Measurements from ENCODE around the gene RAE1. TPM values are rescaled to one million over a fixed set of nuclear protein-coding genes. Genes with fewer than 3 reads are reported as not detected.

RAE1 gene
- total RNA-seq, 1 experiment from 2014 or later: 53.1 TPM

DNA sequence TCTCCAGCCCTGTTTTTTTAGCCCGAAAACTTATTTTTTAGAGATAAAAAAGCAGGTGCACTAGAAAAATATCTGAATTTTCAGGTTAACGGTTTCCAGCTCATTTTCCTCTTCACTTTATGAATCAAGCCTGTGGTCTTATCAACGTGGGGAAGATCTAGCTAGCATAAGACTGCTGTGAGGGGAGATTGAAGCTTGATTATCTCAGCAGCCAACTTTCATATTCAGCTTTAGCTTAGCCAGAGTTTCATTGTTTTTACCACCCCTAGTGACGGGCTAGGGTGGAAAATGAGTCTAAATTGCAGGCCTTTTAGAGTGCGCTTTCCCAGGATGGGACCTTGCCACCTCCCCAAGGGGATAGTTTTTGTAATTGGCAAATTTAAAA lies 28.2 kb downstream of the RAE1 start:
- Histone ChIP-seq H2BK120ac (ENCODE audit: low read depth, low read length, poor library complexity, severe bottlenecking) (no peak overlapping the region), H2AFZ (ENCODE audit: low read length) (no peak overlapping the region), H2BK5ac (ENCODE audit: insufficient read length, low read length) (no peak overlapping the region), H3K4me2 (ENCODE audit: insufficient read depth, insufficient read length, low read length) (no peak overlapping the region), H3K9ac (ENCODE audit: extremely low read depth, insufficient read length, low read length) (no peak overlapping the region), H3K23ac (ENCODE audit: insufficient read length, low read depth, low read length) (no peak overlapping the region), H3K4me1 (ENCODE audit: insufficient read depth, low read length) (no peaks in the 10 kb centered on the region), H4K8ac (replicated peaks; ENCODE audit: insufficient read length, low read depth, low read length) (no peak overlapping the region), H3K23me2 (ENCODE audit: insufficient read length, low read depth, low read length, poor library complexity, severe bottlenecking) (no peaks in the 10 kb centered on the region), H2BK15ac (ENCODE audit: low read depth, low read length) (no peak overlapping the region), H3K14ac (ENCODE audit: insufficient read depth, low read length) (no peak overlapping the region), H3K9me3 (ENCODE audit: control insufficient read depth, low read depth, low read length) (no peaks in the 10 kb centered on the region), H4K20me1 (ENCODE audit: control insufficient read depth, insufficient read depth, insufficient read length) (no peaks in the 10 kb centered on the region), H4K5ac (ENCODE audit: insufficient read length, low read depth, low read length) (no peak overlapping the region), H2BK12ac (ENCODE audit: insufficient read length, low read depth, low read length) (no peak overlapping the region), H3K27me3 (ENCODE audit: insufficient read depth, low read length) (no peaks in the 10 kb centered on the region), H3K56ac (ENCODE audit: insufficient read length, low read depth, low read length) (no peak overlapping the region), H3K4ac (ENCODE audit: low read depth, low read length) (no peak overlapping the region), H2AK5ac (ENCODE audit: insufficient read length, low read length) (no peak overlapping the region), H3T11ph (ENCODE audit: low read length) (no peak overlapping the region), H3K18ac (ENCODE audit: insufficient read length, low read depth, low read length) (no peak overlapping the region), H3K27ac (ENCODE audit: insufficient read length, low read depth, low read length) (no peak overlapping the region), H4K91ac (ENCODE audit: insufficient read length, low read depth, low read length) (no peak overlapping the region), H3K79me2 (ENCODE audit: insufficient read depth, low read length) (no peaks in the 10 kb centered on the region), H2BK20ac (ENCODE audit: low read depth, low read length, poor library complexity, severe bottlenecking) (no peak overlapping the region), H3K79me1 (ENCODE audit: insufficient read depth, low read depth, low read length, poor library complexity, severe bottlenecking) (no peaks in the 10 kb centered on the region)
- TF ChIP-seq, protein P1, sequence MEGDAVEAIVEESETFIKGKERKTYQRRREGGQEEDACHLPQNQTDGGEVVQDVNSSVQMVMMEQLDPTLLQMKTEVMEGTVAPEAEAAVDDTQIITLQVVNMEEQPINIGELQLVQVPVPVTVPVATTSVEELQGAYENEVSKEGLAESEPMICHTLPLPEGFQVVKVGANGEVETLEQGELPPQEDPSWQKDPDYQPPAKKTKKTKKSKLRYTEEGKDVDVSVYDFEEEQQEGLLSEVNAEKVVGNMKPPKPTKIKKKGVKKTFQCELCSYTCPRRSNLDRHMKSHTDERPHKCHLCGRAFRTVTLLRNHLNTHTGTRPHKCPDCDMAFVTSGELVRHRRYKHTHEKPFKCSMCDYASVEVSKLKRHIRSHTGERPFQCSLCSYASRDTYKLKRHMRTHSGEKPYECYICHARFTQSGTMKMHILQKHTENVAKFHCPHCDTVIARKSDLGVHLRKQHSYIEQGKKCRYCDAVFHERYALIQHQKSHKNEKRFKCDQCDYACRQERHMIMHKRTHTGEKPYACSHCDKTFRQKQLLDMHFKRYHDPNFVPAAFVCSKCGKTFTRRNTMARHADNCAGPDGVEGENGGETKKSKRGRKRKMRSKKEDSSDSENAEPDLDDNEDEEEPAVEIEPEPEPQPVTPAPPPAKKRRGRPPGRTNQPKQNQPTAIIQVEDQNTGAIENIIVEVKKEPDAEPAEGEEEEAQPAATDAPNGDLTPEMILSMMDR (conservative IDR thresholded peaks at IDR 0.05): no peak
- Mint-ChIP-seq H3K4me1 (peaks cover 7 to 17% of the 10 kb centered on the region in 2 experiments), H3K27ac (no peak overlapping the region), H3K9me3 (no peaks in the 10 kb centered on the region), H3K27me3 (ENCODE audit: low read depth) (no peaks in the 10 kb centered on the region), H3K4me3 (no peak overlapping the region), H3K36me3 (ENCODE audit: insufficient read depth in 1 of 3, low read depth in 3 of 3) (peaks cover 29 to 57% (median 48%) of the 10 kb centered on the region in 3 experiments)
- DNase-seq: no peak
- no CpG with 5 or more reads among the region's 5 CpGs for WGBS (ENCODE audit: extremely low coverage, insufficient read length, low lambda C conversion rate)
